Transverse colon (tissue), 4 donors: ENCODE data around the gene YTHDF1. TPM values are rescaled to one million over a fixed set of nuclear protein-coding genes. Genes with fewer than 3 reads are reported as not detected.

Experiments
- DNase-seq: peaks from one replicate; pipeline ENCODE4 v3.0.0-alpha.2; 2019
- H3K27ac ChIP-seq, 4 donors: fragments of 200-600 bp; sonication (generic); 2 replicates each; pipeline ENCODE4 v1.5.1; 2016 to 2018; ENCODE audit warnings: inconsistent platforms in 4 of 4
- H3K27me3 ChIP-seq: fragments of 200-600 bp; sonication (generic); 2 replicates; pipeline ENCODE4 v1.5.1; 2017; ENCODE audit warnings: inconsistent platforms
- H3K36me3 ChIP-seq, 4 donors: fragments of 200-600 bp; sonication (generic); 2 replicates each; pipeline ENCODE4 v1.5.1; 2017 to 2019; ENCODE audit warnings: inconsistent platforms in 4 of 4
- H3K4me1 ChIP-seq, 4 donors: fragments of 200-600 bp; sonication (generic); 2 replicates each; pipeline ENCODE4 v1.5.1; 2017 to 2020; ENCODE audit warnings: inconsistent platforms in 4 of 4
- H3K4me3 ChIP-seq, 4 donors: fragments of 200-600 bp; sonication (generic); 1 replicate in 1 of 4; 2 replicates in 3 of 4; pipeline versions ENCODE4 v1.5.1 to v1.6.1; 2017 to 2019; ENCODE audit warnings: inconsistent platforms in 4 of 4
- H3K9me3 ChIP-seq, 2 donors: fragments of 200-600 bp; sonication (generic); 2 replicates each; pipeline ENCODE4 v1.5.1; 2017 to 2019; ENCODE audit warnings: inconsistent platforms in 2 of 2
- CTCF ChIP-seq, 5 experiments: fragments of 200-600 bp in 3 of 5; fragments of 450-650 bp in 2 of 5; sonication (generic) in 3 of 5; IDR thresholded peaks; 1 replicate in 2 of 5; 2 replicates in 3 of 5; pipeline ENCODE4 v1.5.1; 2016 to 2017; ENCODE audit warnings: antibody characterized with exemption in 5 of 5, inconsistent platforms in 3 of 5, mild to moderate bottlenecking in 2 of 5, moderate library complexity in 1 of 5
- EP300 ChIP-seq: sonication (generic); formaldehyde crosslinking; IDR thresholded peaks from one replicate; pipeline ENCODE4 v1.6.1; 2017; ENCODE audit warnings: antibody characterized with exemption, low read depth
- POLR2A ChIP-seq: fragments of 450-650 bp; IDR thresholded peaks from one replicate; pipeline ENCODE4 v1.6.1; 2016; ENCODE audit warnings: antibody characterized with exemption, mild to moderate bottlenecking, moderate library complexity
- POLR2AphosphoS5 ChIP-seq, 3 donors: sonication (generic); formaldehyde crosslinking; IDR thresholded peaks; one replicate each; pipeline ENCODE4 v1.6.1; 2016; ENCODE audit warnings: antibody characterized with exemption in 3 of 3
- WGBS, 2 donors: methylation state at CpG; one replicate each; pipeline ENCODE4 v1.1.5; 2018; ENCODE audit warnings: low coverage in 1 of 2; 5-methylcytosine and 5-hydroxymethylcytosine counted together
- in situ Hi-C, 4 donors: fragments of 200-750 bp; cut with MboI; loops; one replicate each; pipeline versions ENCODE4 v1.15.0 to v1.15.1; 2017; ENCODE audit warnings: low sequenced_read_pairs in 3 of 4, low pct_ligation_motif_present in 1 of 4, low pct_unique_long_range_greater_than_20kb in 1 of 4
- intact Hi-C: fragments of 100-400 bp; cut with DNase I; formaldehyde crosslinking; loops from one replicate; pipeline ENCODE4 v1.15.1; 2023; ENCODE audit warnings: low total_unique reads
- total RNA-seq, 4 donors: library from RNA; depleted of rRNA; stranded (reverse); fragments of >200 nt; gene quantifications; one replicate each; pipeline ENCODE4 v1.1.0, GENCODE V29; 2016

YTHDF1 gene
- total RNA-seq, 4 donors from 2014 or later: 29.4 to 35.2 (median 32.9) TPM

DNA sequence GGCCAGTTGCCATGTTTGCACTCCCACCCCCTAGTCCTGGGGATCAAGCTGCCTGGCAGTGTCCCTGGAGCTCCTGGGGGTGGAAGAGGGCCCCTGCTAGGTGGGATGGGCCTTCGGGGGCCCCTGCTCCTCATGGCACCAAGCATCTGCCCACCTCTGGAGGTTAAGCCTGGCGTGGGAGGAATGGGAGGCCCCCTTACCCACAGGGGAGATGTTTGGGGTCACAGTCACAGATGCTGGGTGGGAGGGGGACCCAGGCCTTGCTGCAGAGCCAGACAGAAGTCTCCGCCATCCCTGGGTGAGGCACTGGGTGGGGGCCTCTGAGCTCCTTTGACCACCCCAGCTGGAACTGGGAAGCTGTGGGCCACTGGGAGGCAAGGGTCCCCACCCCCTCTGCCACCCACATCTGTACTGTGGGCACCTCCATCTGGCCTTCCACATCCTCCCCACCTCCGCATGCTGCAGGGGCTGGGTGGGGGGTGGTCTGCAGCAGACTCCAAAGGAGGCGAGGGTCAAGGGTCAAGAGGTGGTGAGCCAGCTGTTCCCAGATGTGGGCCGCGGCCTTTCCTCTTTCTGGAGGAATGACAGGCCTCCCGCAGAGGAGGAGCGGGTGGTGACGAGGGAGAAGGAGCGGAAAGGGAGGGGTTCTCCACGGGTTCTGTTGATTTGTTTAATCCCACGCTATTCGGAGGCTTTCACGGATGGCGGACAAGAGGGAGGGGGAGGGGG, 41.5 kb downstream of the YTHDF1 start:
- intact Hi-C loops: loop anchor here (5.0 kb wide), 1 partner anchor 117 kb away; no protein-coding TSS in a partner anchor
- H3K9me3 ChIP-seq: no peaks in the 10 kb centered on the region
- no peak for DNase-seq
- peaks cover 81% of the 10 kb centered on the region for H3K27me3 ChIP-seq
- H3K27ac ChIP-seq: no peak overlapping the region
- H3K36me3 ChIP-seq: no peaks in the 10 kb centered on the region
- TF ChIP-seq POLR2AphosphoS5 (IDR thresholded peaks at IDR 0.05) (no peak), POLR2A (no peak), CTCF (IDR thresholded peaks at IDR 0.05) (no peak), EP300 (no peak)
- 7 to 20% methylated on average over 1 to 13 of the region's 16 CpGs for WGBS, 2 donors
- no peak overlapping the region for H3K4me3 ChIP-seq
- in situ Hi-C loops: no loop called here
- peaks cover 0 to 33% (median 19%) of the 10 kb centered on the region in 4 donors for H3K4me1 ChIP-seq

DNA sequence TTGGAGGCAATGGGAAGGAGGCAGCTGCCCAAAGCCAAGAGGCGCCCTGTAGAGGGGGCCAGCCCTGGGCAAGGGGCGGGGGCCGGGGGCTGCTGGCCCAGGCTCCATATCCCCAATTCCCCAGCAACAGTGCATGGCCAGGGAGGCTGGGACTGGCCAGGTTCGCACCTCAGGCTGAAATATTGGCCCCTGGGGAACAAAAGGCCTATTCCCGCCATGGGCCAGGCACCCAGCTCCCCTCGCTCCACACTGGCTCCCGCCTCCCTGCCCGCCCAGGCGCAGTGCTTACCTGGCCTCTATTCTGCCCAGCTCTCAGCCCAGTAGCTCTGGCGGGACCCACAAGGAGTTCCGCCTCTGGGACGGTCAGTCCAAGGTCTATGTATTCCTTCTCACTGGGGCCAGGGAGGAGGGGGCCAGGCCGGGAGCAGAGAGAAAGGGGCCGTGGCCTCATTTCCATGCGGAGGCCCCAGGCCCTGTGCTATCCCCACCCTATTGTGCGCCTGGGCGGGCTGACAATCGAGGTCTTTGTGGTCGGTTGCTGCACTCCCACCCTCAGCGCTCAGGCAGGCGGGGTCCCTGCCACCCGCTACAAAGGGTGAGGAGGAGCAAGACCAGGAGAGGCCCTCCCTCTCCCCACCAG, 42.3 kb downstream of the YTHDF1 start:
- peaks cover 0 to 27% (median 13%) of the 10 kb centered on the region in 4 donors for H3K4me1 ChIP-seq
- WGBS, 2 donors: 26% methylated on average over 19 of the region's 22 CpGs; no CpG with 5 or more reads in 1 of the 2 donors
- H3K36me3 ChIP-seq: no peaks in the 10 kb centered on the region
- no peak overlapping the region for H3K27ac ChIP-seq
- no peak for DNase-seq
- peaks cover 73% of the 10 kb centered on the region for H3K27me3 ChIP-seq
- TF ChIP-seq POLR2A: no peak
- TF ChIP-seq CTCF (IDR thresholded peaks at IDR 0.05): no peak
- TF ChIP-seq POLR2AphosphoS5 (IDR thresholded peaks at IDR 0.05): no peak
- no peak overlapping the region for H3K4me3 ChIP-seq
- H3K9me3 ChIP-seq: no peaks in the 10 kb centered on the region
- in situ Hi-C loops: no loop called here
- intact Hi-C loops: no loop called here

DNA sequence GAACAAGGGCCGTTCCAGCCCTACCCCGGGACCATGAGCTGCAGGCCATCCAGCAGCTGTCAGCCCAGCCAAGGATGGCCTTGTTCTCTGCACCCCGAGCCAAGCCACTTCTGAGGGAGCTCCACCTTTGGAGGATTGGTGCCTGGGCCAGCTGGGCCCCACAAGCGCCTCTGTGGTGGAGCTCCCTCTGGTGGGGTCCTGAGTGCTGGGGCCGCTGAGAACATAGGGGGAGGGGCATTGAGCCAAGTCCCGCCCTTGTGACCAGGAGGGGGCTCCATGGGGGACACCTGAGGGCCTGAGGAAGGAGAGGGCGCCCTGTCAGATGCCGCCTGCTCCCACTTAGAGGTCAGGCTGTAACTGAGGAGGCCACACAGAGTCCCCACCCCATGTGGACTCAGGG, 43.2 kb downstream of the YTHDF1 start:
- H3K27me3 ChIP-seq: peaks cover 64% of the 10 kb centered on the region
- in situ Hi-C loops: no loop called here

More for the DNA sequence above, 43.2 kb downstream of the YTHDF1 start:
- TF ChIP-seq POLR2AphosphoS5 (IDR thresholded peaks at IDR 0.05) (no peak), CTCF (IDR thresholded peaks at IDR 0.05) (no peak), EP300 (no peak), POLR2A (no peak)
- H3K36me3 ChIP-seq: no peaks in the 10 kb centered on the region
- H3K4me3 ChIP-seq: no peak overlapping the region
- no peaks in the 10 kb centered on the region for H3K9me3 ChIP-seq
- no peak for DNase-seq
- no peak overlapping the region for H3K27ac ChIP-seq
- H3K4me1 ChIP-seq: peaks cover 0 to 18% (median 6%) of the 10 kb centered on the region in 4 donors
- intact Hi-C loops: no loop called here
- 44% methylated on average over 3 of the region's 8 CpGs; no CpG with 5 or more reads in 1 of the 2 donors for WGBS, 2 donors
